Stimulated activated memory B cell treated with anti-CD40 and anti-IgM and Interleukin-4, amounts not matched to agents 10 μg/mL and 1 μg/mL and 100 μg/mL, for 72 hours (primary cell): ENCODE data around the gene KIF9.
"Not testable (repeated sequence)": the region's sequence is repeated elsewhere in the genome, so short reads cannot be mapped to it uniquely, and the experiment has no call there.

Experiments
- ATAC-seq: fragments of 150-1000 bp; cut with Tn5 transposase; 2 replicates; pipeline ENCODE4 v1.10.0; 2021
- H3K27ac Mint-ChIP-seq: one replicate; pipeline ENCODE4 v1.8.0; 2022; ENCODE audit warnings: mild to moderate bottlenecking, mixed read lengths
- H3K27me3 Mint-ChIP-seq: one replicate; pipeline ENCODE4 v1.8.0; 2022; ENCODE audit warnings: mixed read lengths
- H3K36me3 Mint-ChIP-seq: one replicate; pipeline ENCODE4 v1.8.0; 2022; ENCODE audit warnings: mixed read lengths
- H3K4me1 Mint-ChIP-seq: one replicate; pipeline ENCODE4 v1.8.0; 2022; ENCODE audit warnings: mixed read lengths
- H3K4me3 Mint-ChIP-seq: one replicate; pipeline ENCODE4 v1.8.0; 2022; ENCODE audit warnings: mild to moderate bottlenecking, moderate library complexity, mixed read lengths
- H3K9me3 Mint-ChIP-seq: one replicate; pipeline ENCODE4 v1.8.0; 2022; ENCODE audit warnings: mixed read lengths

Gene KIF9

GRCh38 chr3:47274652-47275051 is 7.9 kb downstream of the KIF9 start:
- ATAC-seq = no peak
- Mint-ChIP-seq H3K36me3 (no peaks in the 10 kb centered on the region), H3K4me3 (no peak overlapping the region), H3K27ac (no peak overlapping the region), H3K9me3 (no peaks in the 10 kb centered on the region), H3K27me3 (no peaks in the 10 kb centered on the region), H3K4me1 (no peaks in the 10 kb centered on the region)

DNA sequence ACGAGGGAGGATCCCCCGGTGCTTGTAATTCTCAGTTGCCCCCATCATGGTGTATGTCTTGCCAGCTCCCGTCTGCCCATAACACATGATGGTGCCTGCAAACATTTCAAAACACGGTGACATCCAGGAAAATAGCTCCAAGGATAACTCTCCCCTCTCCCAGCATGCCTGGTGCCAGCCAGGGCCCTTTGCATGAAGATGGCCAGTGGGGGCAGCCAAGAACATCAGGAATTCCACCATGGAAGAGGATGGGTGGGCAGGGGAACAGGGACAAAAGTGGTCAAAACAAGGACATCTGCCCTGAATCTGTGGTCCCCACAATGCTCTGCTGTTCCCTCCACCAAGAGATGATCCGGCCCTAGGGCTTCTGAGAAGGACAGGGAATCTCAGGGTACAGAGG is 9.0 kb downstream of the KIF9 start:
- H3K4me1 Mint-ChIP-seq = no peaks in the 10 kb centered on the region
- no peaks in the 10 kb centered on the region for H3K27me3 Mint-ChIP-seq
- H3K36me3 Mint-ChIP-seq = no peaks in the 10 kb centered on the region
- H3K4me3 Mint-ChIP-seq = no peak overlapping the region
- no peaks in the 10 kb centered on the region for H3K9me3 Mint-ChIP-seq
- ATAC-seq = no peak
- H3K27ac Mint-ChIP-seq = no peak overlapping the region

- Mint-ChIP-seq H3K4me1 (peaks cover 18% of the 10 kb centered on the region), H3K4me3 (no peak overlapping the region), H3K9me3 (no peaks in the 10 kb centered on the region), H3K27me3 (no peaks in the 10 kb centered on the region), H3K27ac (no peak overlapping the region), H3K36me3 (no peaks in the 10 kb centered on the region)
- ATAC-seq = no peak
These were observed 12.1 kb downstream of the KIF9 start for GRCh38 chr3:47270526-47270925.

GRCh38 chr3:47267490-47267824 is 15.1 kb downstream of the KIF9 start:
- H3K27ac Mint-ChIP-seq = no peak overlapping the region
- H3K27me3 Mint-ChIP-seq = no peaks in the 10 kb centered on the region
- ATAC-seq = no peak
- peaks cover 27% of the 10 kb centered on the region for H3K4me1 Mint-ChIP-seq
- no peak overlapping the region for H3K4me3 Mint-ChIP-seq
- H3K36me3 Mint-ChIP-seq = no peaks in the 10 kb centered on the region
- no peaks in the 10 kb centered on the region for H3K9me3 Mint-ChIP-seq

GRCh38 chr3:47266709-47267489 is 15.7 kb downstream of the KIF9 start:
- H3K27ac Mint-ChIP-seq = peak overlapping the region; percentile 40
- peaks cover 27% of the 10 kb centered on the region for H3K4me1 Mint-ChIP-seq
- no peaks in the 10 kb centered on the region for H3K36me3 Mint-ChIP-seq
- peak; percentile 76 for ATAC-seq
- H3K9me3 Mint-ChIP-seq = no peaks in the 10 kb centered on the region
- no peak overlapping the region for H3K4me3 Mint-ChIP-seq
- H3K27me3 Mint-ChIP-seq = no peaks in the 10 kb centered on the region

- H3K36me3 Mint-ChIP-seq = no peaks in the 10 kb centered on the region
- no peaks in the 10 kb centered on the region for H3K27me3 Mint-ChIP-seq
- no peak overlapping the region for H3K27ac Mint-ChIP-seq
- peaks cover 27% of the 10 kb centered on the region for H3K4me1 Mint-ChIP-seq
- no peak for ATAC-seq
- no peaks in the 10 kb centered on the region for H3K9me3 Mint-ChIP-seq
- no peak overlapping the region for H3K4me3 Mint-ChIP-seq
These were observed 16.7 kb downstream of the KIF9 start for GRCh38 chr3:47265725-47266428.

- Mint-ChIP-seq H3K4me3 (no peak overlapping the region), H3K27me3 (no peaks in the 10 kb centered on the region), H3K27ac (peak overlapping the region; percentile 50), H3K9me3 (no peaks in the 10 kb centered on the region), H3K36me3 (no peaks in the 10 kb centered on the region), H3K4me1 (peaks cover 27% of the 10 kb centered on the region)
- ATAC-seq = peak; percentile 67
These were observed 17.6 kb downstream of the KIF9 start for GRCh38 chr3:47265008-47265407.

GRCh38 chr3:47261301-47261700 is 21.3 kb downstream of the KIF9 start:
- H3K27me3 Mint-ChIP-seq = no peaks in the 10 kb centered on the region
- peaks cover 14% of the 10 kb centered on the region for H3K4me1 Mint-ChIP-seq
- no peaks in the 10 kb centered on the region for H3K9me3 Mint-ChIP-seq
- H3K4me3 Mint-ChIP-seq = no peak overlapping the region
- H3K36me3 Mint-ChIP-seq = no peaks in the 10 kb centered on the region
- no peak overlapping the region for H3K27ac Mint-ChIP-seq
- ATAC-seq = no peak

DNA sequence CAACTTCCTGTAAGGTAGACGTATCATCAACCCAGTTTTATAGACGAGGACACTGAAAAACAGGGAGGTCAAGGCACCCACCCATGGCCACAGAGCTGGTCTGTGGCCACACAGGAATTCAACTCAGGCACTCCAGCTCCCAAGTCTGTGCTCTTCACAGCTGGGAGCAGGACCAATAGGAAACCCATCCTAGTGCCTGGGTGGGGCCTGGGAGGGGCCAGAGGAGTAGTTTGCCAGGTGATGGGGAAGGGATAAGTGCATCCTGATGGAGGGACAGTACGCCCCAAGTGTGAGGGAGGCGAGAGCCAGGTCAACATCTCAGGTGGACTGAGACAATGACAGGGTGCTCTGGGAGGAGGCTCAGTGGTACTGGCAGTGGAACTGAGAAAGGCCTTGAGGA is 22.0 kb downstream of the KIF9 start:
- Mint-ChIP-seq H3K9me3 (no peaks in the 10 kb centered on the region), H3K36me3 (no peaks in the 10 kb centered on the region), H3K4me1 (peaks cover 10% of the 10 kb centered on the region), H3K4me3 (no peak overlapping the region), H3K27ac (no peak overlapping the region), H3K27me3 (no peaks in the 10 kb centered on the region)
- no peak for ATAC-seq

GRCh38 chr3:47259114-47259513 is 23.5 kb downstream of the KIF9 start:
- no peak for ATAC-seq
- Mint-ChIP-seq H3K36me3 (no peaks in the 10 kb centered on the region), H3K27ac (no peak overlapping the region), H3K9me3 (no peaks in the 10 kb centered on the region), H3K27me3 (no peaks in the 10 kb centered on the region), H3K4me1 (no peaks in the 10 kb centered on the region), H3K4me3 (no peak overlapping the region)

DNA sequence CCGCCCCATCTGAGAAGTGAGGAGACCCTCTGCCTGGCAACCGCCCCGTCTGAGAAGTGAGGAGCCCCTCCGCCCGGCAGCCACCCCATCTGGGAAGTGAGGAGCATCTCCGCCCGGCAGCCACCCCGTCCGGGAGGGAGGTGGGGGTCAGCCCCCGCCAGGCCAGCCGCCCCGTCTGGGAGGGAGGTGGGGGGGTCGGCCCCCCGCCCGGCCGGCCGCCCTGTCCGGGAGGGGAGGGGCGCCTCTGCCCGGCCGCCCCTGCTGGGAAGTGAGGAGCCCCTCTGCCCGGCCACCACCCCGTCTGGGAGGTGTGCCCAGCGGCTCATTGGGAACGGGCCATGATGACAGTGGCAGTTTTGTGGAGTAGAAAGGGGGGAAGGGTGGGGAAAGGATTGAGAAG is 26.3 kb downstream of the KIF9 start:
- not testable (repeated sequence) for ATAC-seq, H3K4me3 Mint-ChIP-seq, H3K36me3 Mint-ChIP-seq, H3K9me3 Mint-ChIP-seq, H3K27ac Mint-ChIP-seq, H3K4me1 Mint-ChIP-seq, H3K27me3 Mint-ChIP-seq

- no peaks in the 10 kb centered on the region for H3K36me3 Mint-ChIP-seq
- no peaks in the 10 kb centered on the region for H3K27me3 Mint-ChIP-seq
- no peaks in the 10 kb centered on the region for H3K9me3 Mint-ChIP-seq
- H3K27ac Mint-ChIP-seq = no peak overlapping the region
- H3K4me3 Mint-ChIP-seq = no peak overlapping the region
- H3K4me1 Mint-ChIP-seq = no peaks in the 10 kb centered on the region
- no peak for ATAC-seq
These were observed 30.9 kb downstream of the KIF9 start for GRCh38 chr3:47251689-47252088.

DNA sequence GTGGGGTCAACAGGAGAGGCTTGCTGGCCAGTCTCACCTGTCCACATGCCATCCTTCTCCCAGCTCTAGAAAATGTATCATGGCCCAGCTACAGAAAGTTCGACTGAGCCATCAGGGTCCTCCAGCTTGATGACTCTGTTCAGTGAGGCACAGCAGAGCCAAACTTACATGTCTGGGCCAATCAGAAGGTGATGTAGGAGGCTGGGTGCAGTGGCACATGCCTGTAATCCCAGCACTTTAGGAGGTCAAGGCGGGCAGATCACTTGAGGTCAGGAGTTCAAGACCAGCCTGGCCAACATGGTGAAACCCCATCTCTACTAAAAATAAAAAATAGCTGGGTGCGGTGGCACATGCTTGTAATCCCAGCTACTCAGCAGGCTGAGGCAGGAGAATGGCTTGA is 31.5 kb downstream of the KIF9 start:
- H3K27me3 Mint-ChIP-seq, H3K27ac Mint-ChIP-seq, H3K4me3 Mint-ChIP-seq, H3K9me3 Mint-ChIP-seq, H3K36me3 Mint-ChIP-seq, ATAC-seq, H3K4me1 Mint-ChIP-seq: not testable (repeated sequence)

- Mint-ChIP-seq H3K9me3 (no peaks in the 10 kb centered on the region), H3K36me3 (no peaks in the 10 kb centered on the region), H3K4me1 (no peaks in the 10 kb centered on the region), H3K27me3 (no peaks in the 10 kb centered on the region), H3K4me3 (no peak overlapping the region), H3K27ac (no peak overlapping the region)
- ATAC-seq = no peak
These were observed 32.1 kb downstream of the KIF9 start for GRCh38 chr3:47250309-47251060.

- H3K27me3 Mint-ChIP-seq = no peaks in the 10 kb centered on the region
- no peaks in the 10 kb centered on the region for H3K36me3 Mint-ChIP-seq
- H3K4me1 Mint-ChIP-seq = no peaks in the 10 kb centered on the region
- no peak overlapping the region for H3K4me3 Mint-ChIP-seq
- no peak overlapping the region for H3K27ac Mint-ChIP-seq
- no peaks in the 10 kb centered on the region for H3K9me3 Mint-ChIP-seq
- ATAC-seq = peak; percentile 21
These were observed 35.2 kb downstream of the KIF9 start for GRCh38 chr3:47247131-47248064.
